ENCODE data around the gene TUBGCP4. TPM values are rescaled to one million over a fixed set of nuclear protein-coding genes. Genes with fewer than 3 reads are reported as not detected.

The TUBGCP4 gene
- polyA plus RNA-seq, 3 donors = 4.7 to 7.6 (median 6.1) TPM

DNA sequence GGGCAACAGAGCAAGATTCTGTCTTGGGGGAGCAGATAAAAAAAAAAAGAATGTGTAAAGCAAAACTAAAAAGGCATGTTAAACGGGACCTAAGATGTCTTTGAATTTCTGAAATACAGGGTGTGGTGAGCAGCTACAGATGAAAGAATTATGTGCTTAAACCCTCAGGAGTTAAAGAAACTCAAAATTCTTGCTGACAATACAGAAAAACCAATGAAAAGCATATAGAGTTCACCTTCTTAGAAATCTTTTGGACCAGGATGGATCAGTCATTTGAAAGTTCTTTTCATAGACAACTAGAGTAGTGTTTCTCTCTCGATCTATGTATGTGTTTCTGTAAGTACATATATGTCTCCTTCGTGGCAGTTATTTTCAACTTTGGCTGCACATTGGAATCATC is 31.4 kb downstream of the TUBGCP4 start:
- Mint-ChIP-seq H3K36me3 (peaks cover 83 to 98% of the 10 kb centered on the region in 2 donors), H3K9me3 (peaks cover 0 to 2% (median 0%) of the 10 kb centered on the region in 7 donors), H3K4me1 (no peaks in the 10 kb centered on the region), H3K4me3 (no peak overlapping the region), H3K27me3 (ENCODE audit: low read depth in 3 of 3) (no peaks in the 10 kb centered on the region), H3K27ac (peak overlapping the region in 1 of 7 donors; percentile 66)
- intact Hi-C loops (cut with micrococcal nuclease) = no loop called here
- TF ChIP-seq, protein P1, sequence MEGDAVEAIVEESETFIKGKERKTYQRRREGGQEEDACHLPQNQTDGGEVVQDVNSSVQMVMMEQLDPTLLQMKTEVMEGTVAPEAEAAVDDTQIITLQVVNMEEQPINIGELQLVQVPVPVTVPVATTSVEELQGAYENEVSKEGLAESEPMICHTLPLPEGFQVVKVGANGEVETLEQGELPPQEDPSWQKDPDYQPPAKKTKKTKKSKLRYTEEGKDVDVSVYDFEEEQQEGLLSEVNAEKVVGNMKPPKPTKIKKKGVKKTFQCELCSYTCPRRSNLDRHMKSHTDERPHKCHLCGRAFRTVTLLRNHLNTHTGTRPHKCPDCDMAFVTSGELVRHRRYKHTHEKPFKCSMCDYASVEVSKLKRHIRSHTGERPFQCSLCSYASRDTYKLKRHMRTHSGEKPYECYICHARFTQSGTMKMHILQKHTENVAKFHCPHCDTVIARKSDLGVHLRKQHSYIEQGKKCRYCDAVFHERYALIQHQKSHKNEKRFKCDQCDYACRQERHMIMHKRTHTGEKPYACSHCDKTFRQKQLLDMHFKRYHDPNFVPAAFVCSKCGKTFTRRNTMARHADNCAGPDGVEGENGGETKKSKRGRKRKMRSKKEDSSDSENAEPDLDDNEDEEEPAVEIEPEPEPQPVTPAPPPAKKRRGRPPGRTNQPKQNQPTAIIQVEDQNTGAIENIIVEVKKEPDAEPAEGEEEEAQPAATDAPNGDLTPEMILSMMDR (IDR thresholded peaks at IDR 0.05) = no peak
- H3K9me3 ChIP-seq (replicated peaks in 1 of 2; ENCODE audit: control insufficient read depth in 1 of 2, insufficient read depth in 1 of 2, low read length in 2 of 2) = no peaks in the 10 kb centered on the region
- no peaks in the 10 kb centered on the region for H3K27me3 ChIP-seq (ENCODE audit: control insufficient read depth in 2 of 2, insufficient read depth in 2 of 2, low read length in 2 of 2)
- 83% methylated on average over 1 of the region's 3 CpGs for WGBS (ENCODE audit: insufficient coverage)
- H3K4me1 ChIP-seq (ENCODE audit: control insufficient read depth in 1 of 2, insufficient read depth in 2 of 2, low read length in 2 of 2) = no peaks in the 10 kb centered on the region
- H3K27ac ChIP-seq (ENCODE audit: low read depth in 1 of 2, low read length in 2 of 2) = no peak overlapping the region
- H4K20me1 ChIP-seq (ENCODE audit: insufficient read depth, low read length) = no peaks in the 10 kb centered on the region
- H2AFZ ChIP-seq (ENCODE audit: insufficient read depth, low read depth, low read length, poor library complexity, severe bottlenecking) = no peak overlapping the region
- peaks cover 87 to 99% of the 10 kb centered on the region in 2 donors for H3K36me3 ChIP-seq (replicated peaks in 1 of 2; ENCODE audit: control insufficient read depth in 1 of 2, insufficient read depth in 2 of 2, low read length in 2 of 2)
- no peak overlapping the region for H3K9ac ChIP-seq (ENCODE audit: insufficient read depth, low read length, poor library complexity, severe bottlenecking)
- no peaks in the 10 kb centered on the region for H3K79me2 ChIP-seq (ENCODE audit: insufficient read depth, low read length)
- DNase-seq = no peak
- no peak overlapping the region for H3K4me2 ChIP-seq (replicated peaks; ENCODE audit: extremely low read depth, low read length, poor library complexity, severe bottlenecking)
- H3K4me3 ChIP-seq (replicated peaks in 1 of 3; ENCODE audit: low read depth in 2 of 3, low read length in 3 of 3) = no peak overlapping the region

DNA sequence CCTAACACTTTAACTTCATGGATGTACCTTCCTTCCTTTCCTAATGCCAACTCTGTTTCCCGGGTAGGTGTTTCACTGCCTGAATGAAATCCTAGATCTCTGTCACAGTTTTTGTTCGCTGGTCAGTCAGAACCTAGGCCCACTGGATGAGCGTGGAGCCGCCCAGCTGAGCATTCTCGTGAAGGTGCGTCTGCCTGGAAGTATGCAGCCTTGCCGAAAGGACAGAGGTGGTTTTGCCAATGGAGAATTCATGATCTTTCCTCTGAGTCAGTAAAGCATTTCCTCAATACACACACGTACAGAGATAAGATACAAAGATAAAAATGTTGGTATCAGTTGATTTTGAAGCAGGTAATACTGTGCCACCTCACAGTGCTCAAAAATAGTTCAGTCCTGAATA is 32.7 kb downstream of the TUBGCP4 start:
- Mint-ChIP-seq H3K27ac (no peak overlapping the region), H3K4me3 (no peak overlapping the region), H3K36me3 (peaks cover 81 to 98% of the 10 kb centered on the region in 2 donors), H3K27me3 (ENCODE audit: low read depth in 3 of 3) (no peaks in the 10 kb centered on the region), H3K4me1 (no peaks in the 10 kb centered on the region), H3K9me3 (peaks cover 0 to 2% (median 0%) of the 10 kb centered on the region in 7 donors)
- intact Hi-C loops (cut with micrococcal nuclease) = no loop called here
- no peaks in the 10 kb centered on the region for H3K79me2 ChIP-seq (ENCODE audit: insufficient read depth, low read length)
- no peaks in the 10 kb centered on the region for H3K4me1 ChIP-seq (ENCODE audit: control insufficient read depth in 1 of 2, insufficient read depth in 2 of 2, low read length in 2 of 2)
- no peaks in the 10 kb centered on the region for H4K20me1 ChIP-seq (ENCODE audit: insufficient read depth, low read length)
- DNase-seq = no peak
- WGBS (ENCODE audit: insufficient coverage) = 100% methylated on average over 2 of the region's 8 CpGs
- no peak overlapping the region for H3K4me2 ChIP-seq (replicated peaks; ENCODE audit: extremely low read depth, low read length, poor library complexity, severe bottlenecking)
- no peak overlapping the region for H3K27ac ChIP-seq (ENCODE audit: low read depth in 1 of 2, low read length in 2 of 2)
- no peak overlapping the region for H3K4me3 ChIP-seq (replicated peaks in 1 of 3; ENCODE audit: low read depth in 2 of 3, low read length in 3 of 3)
- no peak overlapping the region for H3K9ac ChIP-seq (ENCODE audit: insufficient read depth, low read length, poor library complexity, severe bottlenecking)
- no peaks in the 10 kb centered on the region for H3K27me3 ChIP-seq (ENCODE audit: control insufficient read depth in 2 of 2, insufficient read depth in 2 of 2, low read length in 2 of 2)
- H3K9me3 ChIP-seq (replicated peaks in 1 of 2; ENCODE audit: control insufficient read depth in 1 of 2, insufficient read depth in 1 of 2, low read length in 2 of 2) = no peaks in the 10 kb centered on the region
- no peak overlapping the region for H2AFZ ChIP-seq (ENCODE audit: insufficient read depth, low read depth, low read length, poor library complexity, severe bottlenecking)
- peaks cover 87 to 99% of the 10 kb centered on the region in 2 donors for H3K36me3 ChIP-seq (replicated peaks in 1 of 2; ENCODE audit: control insufficient read depth in 1 of 2, insufficient read depth in 2 of 2, low read length in 2 of 2)
- TF ChIP-seq, protein P1 (IDR thresholded peaks at IDR 0.05) = no peak

Measured in CD14-positive monocyte (primary cell).